Measurements from ENCODE around the gene ASF1A. TPM values are rescaled to one million over a fixed set of nuclear protein-coding genes. Genes with fewer than 3 reads are reported as not detected.

The ASF1A gene
- total and polyA plus RNA-seq, 2 of the 13 experiments (the other 11 are each of a cell fraction or from before 2014, with no cell fraction given): 14.5 to 49.9 TPM

GRCh38 chr6:118933855-118934460 is 40.0 kb downstream of the ASF1A start:
- Histone ChIP-seq H3K9ac (ENCODE audit: insufficient read depth, low read depth, low read length) (peak overlapping the region; percentile 43; the same call in 1 of the 2 replicates), H2AFZ (ENCODE audit: low read length) (no peak overlapping the region), H3K4me3 (replicated peaks in 1 of 3; ENCODE audit: insufficient read depth in 1 of 3, low read depth in 2 of 3, low read length in 3 of 3) (peak overlapping the region; percentile 77 to 99 (median 89)), H3K4me1 (ENCODE audit: insufficient read depth, low read length) (peaks cover 31% of the 10 kb centered on the region), H3K9me3 (ENCODE audit: low read length) (no peaks in the 10 kb centered on the region), H3K27me3 (ENCODE audit: control insufficient read depth in 1 of 2, insufficient read depth in 2 of 2, low read length in 2 of 2) (no peaks in the 10 kb centered on the region; a peak in 1 of 5 replicates), H4K20me1 (ENCODE audit: insufficient read depth, low read length) (no peaks in the 10 kb centered on the region; the same call in 1 of the 2 replicates), H3K36me3 (replicated peaks in 1 of 2; ENCODE audit: control insufficient read depth in 1 of 2, insufficient read depth in 2 of 2, low read length in 2 of 2) (peaks cover 0 to 13% of the 10 kb centered on the region in 2 experiments; a peak in 2 of 5 replicates), H3K4me2 (ENCODE audit: low read depth, low read length) (peak overlapping the region; percentile 94), H3K27ac (ENCODE audit: extremely low read length, insufficient read depth, low read length) (no peak overlapping the region), H3K79me2 (ENCODE audit: insufficient read depth, low read length) (peaks cover 20% of the 10 kb centered on the region)
- BruUV-seq (replicated peaks): TSS peak; percentile 52
- intact Hi-C loops (cut with micrococcal nuclease; ENCODE audit: unreplicated experiment): loop anchor here (1.0 to 10.0 kb wide), 2 partner anchors 327 to 1071 kb away; no protein-coding TSS in a partner anchor
- FAIRE-seq (no peak), ATAC-seq (no peak), DNase-seq (ENCODE audit: low spot score) (no peak)
- in situ Hi-C loops (cut with HindIII; ENCODE audit: extremely low pct_ligation_motif_present, low pct_unique_long_range_greater_than_20kb): no loop called here
- CTCF ChIA-PET (ENCODE audit: low intra/inter-chr PET ratio, low total read pairs): no interaction called here
- POLR2A ChIA-PET: interaction anchor here (1.5 to 2.0 kb wide), 3 partner anchors 11 to 40 kb away, joined by 5 to 12 read pairs (median 10); partner anchors contain the start of gene ASF1A
- WGBS (ENCODE audit: low lambda C conversion rate): 12% methylated on average over 8 of the region's 8 CpGs
- TF ChIP-seq ZKSCAN1 (IDR thresholded peaks at IDR 0.05; ENCODE audit: low read length) (peak; percentile 51; the same call in 1 of the 2 replicates), DNMT3B (CRISPR knock-in tag; conservative IDR thresholded peaks at IDR 0.05) (0 out of 2 replicates have a peak, but pooled peaks have one; percentile 10), SNAI1 (CRISPR knock-in tag; IDR thresholded peaks at IDR 0.05; ENCODE audit: borderline replicate concordance) (0 out of 2 replicates have a peak, but pooled peaks have one; percentile 10), ZNF362 (CRISPR knock-in tag; IDR thresholded peaks at IDR 0.05; ENCODE audit: borderline replicate concordance) (0 out of 2 replicates have a peak, but pooled peaks have one; percentile 72), ZSCAN20 (CRISPR knock-in tag; IDR thresholded peaks at IDR 0.05; ENCODE audit: borderline replicate concordance) (no peak), ZFP82 (CRISPR knock-in tag; IDR thresholded peaks at IDR 0.05; ENCODE audit: borderline replicate concordance) (0 out of 2 replicates have a peak, but pooled peaks have one; percentile 53), HNF4A (CRISPR knock-in tag; IDR thresholded peaks at IDR 0.05) (peak; percentile 34; the same call in 1 of the 2 replicates), HDAC1 (CRISPR knock-in tag; IDR thresholded peaks at IDR 0.05) (0 out of 2 replicates have a peak, but pooled peaks have one; percentile 8), ZNF816 (CRISPR knock-in tag; IDR thresholded peaks at IDR 0.05; ENCODE audit: borderline replicate concordance) (0 out of 2 replicates have a peak, but pooled peaks have one; percentile 38), KLF6 (CRISPR knock-in tag; IDR thresholded peaks at IDR 0.05) (no peak)
- TF ChIP-seq, protein P1, sequence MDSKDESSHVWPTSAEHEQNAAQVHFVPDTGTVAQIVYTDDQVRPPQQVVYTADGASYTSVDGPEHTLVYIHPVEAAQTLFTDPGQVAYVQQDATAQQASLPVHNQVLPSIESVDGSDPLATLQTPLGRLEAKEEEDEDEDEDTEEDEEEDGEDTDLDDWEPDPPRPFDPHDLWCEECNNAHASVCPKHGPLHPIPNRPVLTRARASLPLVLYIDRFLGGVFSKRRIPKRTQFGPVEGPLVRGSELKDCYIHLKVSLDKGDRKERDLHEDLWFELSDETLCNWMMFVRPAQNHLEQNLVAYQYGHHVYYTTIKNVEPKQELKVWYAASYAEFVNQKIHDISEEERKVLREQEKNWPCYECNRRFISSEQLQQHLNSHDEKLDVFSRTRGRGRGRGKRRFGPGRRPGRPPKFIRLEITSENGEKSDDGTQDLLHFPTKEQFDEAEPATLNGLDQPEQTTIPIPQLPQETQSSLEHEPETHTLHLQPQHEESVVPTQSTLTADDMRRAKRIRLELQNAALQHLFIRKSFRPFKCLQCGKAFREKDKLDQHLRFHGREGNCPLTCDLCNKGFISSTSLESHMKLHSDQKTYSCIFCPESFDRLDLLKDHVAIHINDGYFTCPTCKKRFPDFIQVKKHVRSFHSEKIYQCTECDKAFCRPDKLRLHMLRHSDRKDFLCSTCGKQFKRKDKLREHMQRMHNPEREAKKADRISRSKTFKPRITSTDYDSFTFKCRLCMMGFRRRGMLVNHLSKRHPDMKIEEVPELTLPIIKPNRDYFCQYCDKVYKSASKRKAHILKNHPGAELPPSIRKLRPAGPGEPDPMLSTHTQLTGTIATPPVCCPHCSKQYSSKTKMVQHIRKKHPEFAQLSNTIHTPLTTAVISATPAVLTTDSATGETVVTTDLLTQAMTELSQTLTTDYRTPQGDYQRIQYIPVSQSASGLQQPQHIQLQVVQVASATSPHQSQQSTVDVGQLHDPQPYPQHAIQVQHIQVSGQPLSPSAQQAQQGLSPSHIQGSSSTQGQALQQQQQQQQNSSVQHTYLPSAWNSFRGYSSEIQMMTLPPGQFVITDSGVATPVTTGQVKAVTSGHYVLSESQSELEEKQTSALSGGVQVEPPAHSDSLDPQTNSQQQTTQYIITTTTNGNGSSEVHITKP (CRISPR knock-in tag; IDR thresholded peaks at IDR 0.05; ENCODE audit: low read depth): 0 out of 2 replicates have a peak, but pooled peaks have one; percentile 42
- TF ChIP-seq, protein P2, sequence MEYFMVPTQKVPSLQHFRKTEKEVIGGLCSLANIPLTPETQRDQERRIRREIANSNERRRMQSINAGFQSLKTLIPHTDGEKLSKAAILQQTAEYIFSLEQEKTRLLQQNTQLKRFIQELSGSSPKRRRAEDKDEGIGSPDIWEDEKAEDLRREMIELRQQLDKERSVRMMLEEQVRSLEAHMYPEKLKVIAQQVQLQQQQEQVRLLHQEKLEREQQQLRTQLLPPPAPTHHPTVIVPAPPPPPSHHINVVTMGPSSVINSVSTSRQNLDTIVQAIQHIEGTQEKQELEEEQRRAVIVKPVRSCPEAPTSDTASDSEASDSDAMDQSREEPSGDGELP (IDR thresholded peaks at IDR 0.05; ENCODE audit: borderline replicate concordance, low read depth): peak; percentile 54; the same call in 1 of the 2 replicates
- TF ChIP-seq, protein P3, sequence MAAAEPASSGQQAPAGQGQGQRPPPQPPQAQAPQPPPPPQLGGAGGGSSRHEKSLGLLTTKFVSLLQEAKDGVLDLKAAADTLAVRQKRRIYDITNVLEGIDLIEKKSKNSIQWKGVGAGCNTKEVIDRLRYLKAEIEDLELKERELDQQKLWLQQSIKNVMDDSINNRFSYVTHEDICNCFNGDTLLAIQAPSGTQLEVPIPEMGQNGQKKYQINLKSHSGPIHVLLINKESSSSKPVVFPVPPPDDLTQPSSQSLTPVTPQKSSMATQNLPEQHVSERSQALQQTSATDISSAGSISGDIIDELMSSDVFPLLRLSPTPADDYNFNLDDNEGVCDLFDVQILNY (CRISPR knock-in tag; conservative IDR thresholded peaks at IDR 0.05): no peak
